HL-60/S4 treated with phorbol 12-myristate 13-acetate at 8.2 ng/mL for 4 days and 3 days (cell line): ENCODE data around the gene GNAS-AS1.

Source experiments
- in situ Hi-C: fragments of 300-500 bp; cut with MboI; formaldehyde crosslinking; loops from 2 replicates; pipeline ENCODE4 v1.15.0; 2022; ENCODE audit warnings: low sequenced_read_pairs

Gene GNAS-AS1

DNA sequence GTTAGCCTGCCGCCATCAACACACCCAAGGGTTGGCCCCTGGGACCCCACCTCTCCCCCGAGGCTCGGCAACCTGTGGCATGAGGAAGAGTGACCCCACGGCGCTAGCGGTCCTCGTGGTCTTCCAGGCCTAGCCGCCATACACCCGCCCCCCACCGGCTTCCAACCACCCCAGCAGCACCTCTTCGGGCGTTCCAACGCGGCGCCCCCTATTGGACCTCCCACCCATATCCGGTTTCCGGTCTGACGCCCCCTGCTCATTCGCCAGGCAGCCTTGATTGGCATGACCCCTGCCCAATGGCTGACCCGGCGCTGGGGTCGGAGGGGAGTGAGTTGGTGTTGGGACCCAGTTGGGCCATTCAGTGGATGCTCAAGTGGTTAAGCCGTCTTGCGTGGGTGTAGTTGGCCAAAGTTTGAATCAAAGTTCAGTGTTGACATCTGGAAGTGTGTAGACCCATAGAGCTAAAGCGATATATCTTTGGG lies at the start of gene GNAS-AS1:
GNAS-AS1 (minus strand) TSS at position 210 of the 482 bp plus-strand sequence.
- in situ Hi-C loops = loop anchor here (25.0 kb wide), 2 partner anchors 362 to 562 kb away; no protein-coding TSS in a partner anchor

- in situ Hi-C loops = no loop called here
Observed at GRCh38 chr20:58900397-58900796, 49.7 kb upstream of the GNAS-AS1 start.

DNA sequence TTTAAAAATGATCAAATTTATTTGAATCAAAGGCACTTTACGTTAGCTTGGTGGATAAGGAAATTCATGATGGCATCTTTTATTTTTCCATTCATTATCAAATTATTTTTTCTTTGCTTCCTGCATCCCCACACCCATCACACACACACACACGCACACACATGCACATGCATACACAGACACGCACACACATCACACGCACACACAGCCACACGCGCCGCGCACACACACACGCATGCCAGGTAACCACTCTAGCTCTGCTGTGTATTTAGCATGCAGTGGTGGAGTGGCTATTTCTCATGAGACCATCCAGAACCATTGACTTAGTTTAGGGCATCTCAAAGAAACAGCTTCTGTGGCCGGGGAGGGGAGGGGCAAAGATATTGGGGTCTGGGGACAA lies 48.8 kb upstream of the GNAS-AS1 start:
- in situ Hi-C loops = no loop called here

GRCh38 chr20:58898629-58899408 lies 48.1 kb upstream of the GNAS-AS1 start:
- in situ Hi-C loops = no loop called here

DNA sequence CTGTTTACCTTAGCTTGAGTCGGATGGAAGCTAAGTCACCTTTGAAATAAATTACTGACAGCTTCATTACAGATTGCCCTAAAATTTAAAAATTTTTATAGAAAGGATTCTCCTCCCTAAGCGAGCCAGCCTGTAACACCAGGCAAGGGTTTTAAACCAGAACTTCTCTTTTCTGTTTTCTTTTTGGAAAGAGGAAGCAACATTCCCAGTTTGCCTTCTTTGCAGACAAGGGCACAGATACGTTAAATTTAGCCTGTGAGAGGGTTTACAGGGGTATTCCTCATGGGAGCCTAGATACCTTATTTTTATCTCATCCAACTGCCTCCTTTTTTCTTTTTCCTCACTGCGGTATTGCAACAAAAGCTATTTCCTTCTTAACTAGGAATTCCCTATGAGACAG lies 46.8 kb upstream of the GNAS-AS1 start:
- in situ Hi-C loops = no loop called here

- in situ Hi-C loops = no loop called here
Observed at GRCh38 chr20:58896820-58897219, 46.1 kb upstream of the GNAS-AS1 start.

DNA sequence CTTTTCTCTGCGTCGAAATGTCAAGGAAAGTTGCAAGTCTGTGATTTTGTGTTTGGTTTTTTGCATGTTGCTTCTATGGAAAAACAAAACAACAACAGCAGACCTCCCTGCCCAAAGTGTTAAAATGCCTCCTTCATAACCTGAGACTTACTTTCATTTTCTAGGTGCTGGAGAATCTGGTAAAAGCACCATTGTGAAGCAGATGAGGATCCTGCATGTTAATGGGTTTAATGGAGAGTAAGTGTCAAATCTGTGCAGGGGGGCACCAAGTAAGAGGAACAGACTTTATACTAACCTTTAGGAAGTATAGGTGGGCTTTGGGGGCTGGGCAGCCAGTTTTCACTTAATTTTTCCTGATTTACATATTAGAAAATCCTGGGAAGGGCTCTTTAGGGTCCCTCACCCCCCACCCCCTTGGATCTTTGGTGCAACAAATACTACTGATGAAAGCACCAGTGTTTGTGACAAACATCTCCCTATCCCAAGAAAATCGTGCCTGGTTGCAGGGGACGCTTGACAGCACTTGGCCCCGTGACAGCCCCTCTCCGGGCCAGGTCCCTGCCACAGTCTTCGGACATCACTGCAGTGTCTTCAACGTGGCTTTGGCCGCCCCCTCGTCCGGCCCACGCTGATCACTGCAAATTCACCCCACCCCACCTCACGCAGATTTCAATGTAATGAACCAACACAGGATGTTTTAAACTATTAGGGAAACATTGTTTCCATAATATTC lies 44.9 kb upstream of the GNAS-AS1 start:
- in situ Hi-C loops = no loop called here

DNA sequence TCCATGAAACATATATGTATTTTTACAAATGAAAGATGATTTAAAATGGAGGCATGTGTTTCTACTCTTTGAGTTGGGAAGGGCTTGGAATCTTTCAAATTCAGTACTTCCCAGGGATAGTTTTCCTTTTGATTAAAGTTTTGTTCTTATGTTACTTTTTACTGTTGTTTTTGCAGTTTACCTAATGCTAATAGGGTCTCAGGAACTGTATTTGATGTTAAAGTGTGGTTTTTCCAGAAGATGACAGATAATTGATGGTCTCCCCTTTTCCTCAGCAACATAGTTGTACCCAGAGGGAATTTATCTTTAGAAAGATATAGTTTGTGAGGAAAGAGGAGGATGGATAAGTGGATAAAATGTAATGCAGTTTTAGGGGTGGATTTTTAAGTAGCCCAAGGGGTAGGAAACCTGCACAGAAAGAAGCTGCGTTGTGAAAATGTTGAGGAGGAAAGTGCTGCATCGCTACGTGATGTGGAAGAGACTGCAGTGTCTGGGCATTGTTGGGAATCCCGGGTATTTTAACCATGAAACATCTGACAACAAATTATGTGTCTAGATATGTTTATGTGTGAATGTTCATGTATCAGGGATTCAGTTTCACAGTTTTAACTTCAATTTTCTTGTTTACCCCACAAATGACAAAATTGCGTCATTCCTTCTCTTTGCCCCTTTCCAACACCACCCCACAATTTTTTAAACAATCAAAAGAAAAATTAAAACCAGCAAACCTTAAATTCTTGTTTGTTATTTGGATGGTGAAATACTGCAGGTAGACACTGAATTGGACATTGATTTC lies 44.1 kb upstream of the GNAS-AS1 start:
- in situ Hi-C loops = no loop called here

DNA sequence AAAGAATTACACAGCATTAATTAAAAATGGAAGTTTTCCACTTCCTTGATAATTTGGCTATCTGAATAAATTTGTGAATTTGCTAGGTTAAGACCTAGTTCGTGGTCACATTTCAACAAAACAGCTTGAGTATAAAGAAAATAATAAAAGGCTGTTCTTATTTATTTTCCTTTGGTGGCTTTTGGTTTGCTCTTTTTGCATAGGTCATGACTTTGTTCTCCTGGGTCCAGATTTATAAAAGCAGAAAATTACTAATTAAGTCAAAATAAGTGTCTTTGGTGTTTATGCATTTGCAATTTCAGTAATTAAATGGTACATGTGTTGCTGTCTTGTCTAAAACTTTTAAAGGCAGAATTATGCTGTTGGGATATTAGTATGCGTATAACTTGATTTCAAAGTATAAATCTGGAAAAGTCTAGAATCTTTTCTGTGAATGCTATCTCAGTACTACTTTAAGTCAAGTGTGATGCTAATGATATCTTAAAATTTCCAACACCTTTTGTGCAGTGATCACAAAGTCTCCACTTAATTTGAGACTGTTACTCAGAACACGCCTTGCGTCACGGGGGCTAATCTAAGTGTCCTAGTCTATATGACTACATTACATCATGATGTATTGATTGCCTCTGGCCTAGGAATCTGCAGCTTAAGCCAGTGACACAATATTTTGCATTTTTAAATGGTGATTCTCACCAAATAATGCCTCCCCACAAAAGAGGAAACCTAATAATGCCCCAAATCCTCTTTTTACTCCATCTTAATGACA lies 42.8 kb upstream of the GNAS-AS1 start:
- in situ Hi-C loops = no loop called here

DNA sequence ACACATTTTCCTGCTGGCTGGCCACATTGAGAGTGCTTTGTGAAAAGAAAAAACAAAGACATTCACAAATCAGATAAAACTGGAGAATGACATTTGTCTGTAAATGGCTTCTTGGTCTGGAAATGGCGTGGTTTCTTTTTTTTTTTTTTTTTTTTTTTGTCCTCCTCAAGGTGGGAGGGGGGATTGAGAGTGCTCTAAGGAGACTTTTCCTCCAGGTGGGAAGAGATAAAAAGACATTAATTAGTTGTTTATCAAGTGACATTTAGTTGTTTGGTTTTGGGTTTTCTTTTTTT lies 42.2 kb upstream of the GNAS-AS1 start:
- in situ Hi-C loops = no loop called here

GRCh38 chr20:58892141-58892931 lies 41.6 kb upstream of the GNAS-AS1 start:
- in situ Hi-C loops = no loop called here

DNA sequence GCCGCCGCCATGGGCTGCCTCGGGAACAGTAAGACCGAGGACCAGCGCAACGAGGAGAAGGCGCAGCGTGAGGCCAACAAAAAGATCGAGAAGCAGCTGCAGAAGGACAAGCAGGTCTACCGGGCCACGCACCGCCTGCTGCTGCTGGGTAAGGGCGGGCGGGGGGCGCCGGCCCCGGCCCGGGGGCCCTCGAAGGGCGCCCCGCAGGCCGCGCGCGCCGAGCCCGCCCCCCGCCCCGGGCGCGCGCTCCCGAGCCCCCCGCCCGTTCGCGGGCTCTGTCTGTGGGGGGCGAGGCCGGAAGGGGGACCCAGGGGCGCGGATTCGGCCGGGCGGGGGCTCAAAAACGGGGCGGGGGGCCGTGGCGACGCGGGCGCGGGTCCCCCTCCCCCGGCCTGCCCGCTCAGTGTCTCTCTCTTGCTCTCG lies 41.0 kb upstream of the GNAS-AS1 start:
- in situ Hi-C loops = no loop called here

DNA sequence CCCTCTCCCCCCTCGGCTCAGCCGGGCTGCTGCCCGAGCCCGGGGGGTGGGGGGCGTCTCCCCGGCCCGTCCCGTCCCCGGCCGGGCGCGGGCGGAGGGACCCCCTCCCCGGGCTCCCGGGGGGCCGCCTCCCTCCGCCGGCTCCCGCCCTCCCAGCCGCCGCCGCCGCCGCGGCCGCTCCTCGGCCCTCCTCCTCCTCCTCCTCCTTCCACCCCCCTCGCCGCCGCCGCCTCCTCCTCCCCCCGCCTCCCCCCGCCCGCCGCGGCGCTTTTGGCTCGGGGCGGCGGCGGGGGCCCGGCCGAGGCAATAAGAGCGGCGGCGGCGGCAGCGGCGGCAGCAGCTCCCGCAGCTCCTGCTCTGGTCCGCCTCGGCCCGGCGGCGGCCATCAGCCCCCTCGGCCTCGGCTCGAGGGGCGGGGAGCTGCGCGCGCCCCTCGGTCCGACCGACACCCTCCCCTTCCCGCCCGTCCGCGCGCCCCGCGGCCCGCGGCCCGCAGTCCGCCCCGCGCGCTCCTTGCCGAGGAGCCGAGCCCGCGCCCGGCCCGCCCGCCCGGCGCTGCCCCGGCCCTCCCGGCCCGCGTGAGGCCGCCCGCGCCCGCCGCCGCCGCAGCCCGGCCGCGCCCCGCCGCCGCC lies 40.5 kb upstream of the GNAS-AS1 start:
- in situ Hi-C loops = no loop called here

GRCh38 chr20:58890518-58891085 lies 39.9 kb upstream of the GNAS-AS1 start:
- in situ Hi-C loops = no loop called here

DNA sequence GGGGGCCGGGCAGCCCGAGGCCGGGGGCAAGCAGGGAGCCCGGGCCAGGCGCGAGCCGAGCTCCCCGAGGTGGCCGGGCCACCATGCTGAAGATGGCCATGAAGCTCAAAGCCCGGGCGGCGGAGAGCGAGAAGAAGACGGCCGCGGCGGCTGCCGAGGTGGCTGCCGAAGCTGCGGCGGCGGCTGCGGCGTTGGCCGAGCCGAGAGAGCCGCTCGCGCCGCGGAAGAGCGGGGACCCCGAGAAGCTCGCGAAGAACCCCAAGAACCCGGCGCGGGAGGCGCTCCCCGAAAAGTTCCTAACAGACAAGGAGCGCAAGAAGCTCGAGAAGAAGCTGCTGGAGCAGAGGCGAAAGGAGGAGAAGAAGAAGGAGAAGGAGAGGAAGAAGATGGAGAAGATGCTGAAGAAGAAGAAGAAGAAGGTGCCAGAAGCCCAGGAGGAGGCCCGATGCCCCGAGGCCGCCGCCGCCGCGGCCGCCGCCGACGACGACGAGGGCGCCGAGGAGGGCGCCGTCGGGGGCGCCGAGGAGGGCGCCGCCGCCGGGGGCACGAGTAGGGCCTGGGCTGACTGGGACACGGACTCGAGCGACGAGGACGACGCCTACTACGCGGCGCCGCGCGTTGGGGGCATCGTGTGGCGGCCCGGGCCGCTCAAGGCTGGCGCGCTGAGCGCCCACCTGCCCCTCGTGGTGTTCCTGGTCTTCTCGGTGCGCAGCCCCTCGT lies 39.3 kb upstream of the GNAS-AS1 start:
- in situ Hi-C loops = no loop called here

DNA sequence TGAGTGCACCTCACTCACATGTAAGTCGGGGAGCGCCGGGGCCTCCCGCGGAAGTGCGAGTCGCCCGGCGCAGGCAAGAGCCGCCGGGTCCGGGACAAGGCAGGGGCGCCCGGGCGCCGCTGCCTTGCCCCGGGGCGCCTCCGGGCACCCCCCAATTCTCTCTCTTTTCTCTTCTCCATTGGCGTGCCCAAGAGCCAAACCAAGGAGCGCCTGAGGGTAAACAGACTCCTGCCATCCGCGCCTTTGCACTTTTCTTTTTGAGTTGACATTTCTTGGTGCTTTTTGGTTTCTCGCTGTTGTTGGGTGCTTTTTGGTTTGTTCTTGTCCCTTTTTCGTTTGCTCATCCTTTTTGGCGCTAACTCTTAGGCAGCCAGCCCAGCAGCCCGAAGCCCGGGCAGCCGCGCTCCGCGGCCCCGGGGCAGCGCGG lies 38.6 kb upstream of the GNAS-AS1 start:
- in situ Hi-C loops = no loop called here

- in situ Hi-C loops = no loop called here
Observed at GRCh38 chr20:58888521-58889333, 38.0 kb upstream of the GNAS-AS1 start.

DNA sequence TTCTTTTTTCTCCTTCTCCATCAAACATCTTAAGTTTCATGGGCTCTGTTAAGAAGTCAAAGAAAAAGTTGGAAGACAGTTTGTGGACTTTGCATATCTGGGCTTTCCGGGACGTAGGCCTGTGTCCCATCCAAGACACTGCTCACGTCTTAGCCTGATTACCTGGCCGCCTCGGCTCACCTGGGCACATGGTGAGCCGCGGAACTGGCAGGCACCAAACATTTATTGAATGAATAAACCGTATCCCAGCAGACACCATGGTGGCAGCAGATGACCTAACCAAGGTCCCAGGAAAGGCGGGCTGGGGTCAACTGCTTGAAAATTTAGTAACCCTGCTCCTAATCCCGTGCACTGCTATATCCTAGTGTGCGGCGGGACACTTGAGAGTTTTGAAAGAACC lies 37.4 kb upstream of the GNAS-AS1 start:
- in situ Hi-C loops = no loop called here
